Right atrium auricular region (tissue), 2 donors: ENCODE results near the gene LRP1-AS. TPM values are rescaled to one million over a fixed set of nuclear protein-coding genes. Genes with fewer than 3 reads are reported as not detected.

Experiments
- DNase-seq: peaks from one replicate; pipeline ENCODE4 v3.0.0-alpha.2; 2019; ENCODE audit warnings: low spot score
- H3K27ac ChIP-seq, 2 donors: fragments of 200-600 bp; sonication (generic); 1 replicate in 1 of 2; 2 replicates in 1 of 2; pipeline ENCODE4 v1.5.1; 2016 to 2019
- H3K27me3 ChIP-seq, 2 donors: fragments of 200-600 bp; sonication (generic); one replicate each; pipeline versions ENCODE4 v1.5.1 to v1.6.0; 2017 to 2019
- H3K36me3 ChIP-seq: fragments of 200-600 bp; sonication (generic); one replicate; pipeline ENCODE4 v1.5.1; 2016
- H3K4me1 ChIP-seq, 2 donors: fragments of 200-600 bp; sonication (generic); one replicate each; pipeline versions ENCODE4 v1.5.1 to v1.6.0; 2017 to 2019
- H3K4me3 ChIP-seq, 2 donors: fragments of 200-600 bp; sonication (generic); 1 replicate in 1 of 2; 2 replicates in 1 of 2; pipeline ENCODE4 v1.5.1; 2017 to 2019; ENCODE audit warnings: mild to moderate bottlenecking in 1 of 2, moderate library complexity in 1 of 2
- H3K9me3 ChIP-seq, 2 donors: fragments of 200-600 bp; sonication (generic); one replicate each; pipeline ENCODE4 v1.5.1; 2019
- total RNA-seq, 2 donors: library from RNA; depleted of rRNA; stranded (reverse); fragments of >200 nt; gene quantifications; one replicate each; pipeline ENCODE4 v1.1.0, GENCODE V29; 2016
- TF ChIP-seq, protein P1 (sequence below), 2 donors: fragments of 200-600 bp; sonication (generic); IDR thresholded peaks; one replicate each; pipeline ENCODE4 v1.5.1; 2019; ENCODE audit warnings: antibody characterized with exemption in 2 of 2

Gene LRP1-AS
- total RNA-seq, 2 donors from 2014 or later: not detected

DNA sequence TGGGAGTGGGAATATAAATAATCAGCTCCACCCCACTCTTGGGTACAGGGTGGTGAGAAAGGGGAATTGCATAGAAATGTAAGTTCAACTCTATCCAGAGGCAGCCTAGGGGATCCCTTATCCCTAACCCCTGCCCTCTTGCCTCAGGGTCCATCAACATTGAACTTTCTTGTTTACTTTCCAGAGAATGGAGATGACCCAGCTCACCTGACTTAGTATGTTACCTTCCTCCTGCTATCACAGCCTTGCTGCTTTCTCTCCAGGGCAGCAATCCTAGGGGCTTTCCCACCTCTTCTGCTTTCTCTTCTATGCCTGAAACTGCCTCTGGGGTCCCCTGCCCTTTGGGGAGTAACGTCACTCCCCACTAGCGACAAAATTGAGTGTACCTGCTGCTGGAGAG, 16.5 kb downstream of the LRP1-AS start:
- Histone ChIP-seq H3K36me3 (no peaks in the 10 kb centered on the region), H3K27ac (peak overlapping the region; percentile 97 to 98), H3K4me1 (peaks cover 0 to 81% of the 10 kb centered on the region in 2 donors), H3K27me3 (no peaks in the 10 kb centered on the region), H3K9me3 (no peaks in the 10 kb centered on the region), H3K4me3 (peak overlapping the region; percentile 61 to 77)
- TF ChIP-seq, protein P1, sequence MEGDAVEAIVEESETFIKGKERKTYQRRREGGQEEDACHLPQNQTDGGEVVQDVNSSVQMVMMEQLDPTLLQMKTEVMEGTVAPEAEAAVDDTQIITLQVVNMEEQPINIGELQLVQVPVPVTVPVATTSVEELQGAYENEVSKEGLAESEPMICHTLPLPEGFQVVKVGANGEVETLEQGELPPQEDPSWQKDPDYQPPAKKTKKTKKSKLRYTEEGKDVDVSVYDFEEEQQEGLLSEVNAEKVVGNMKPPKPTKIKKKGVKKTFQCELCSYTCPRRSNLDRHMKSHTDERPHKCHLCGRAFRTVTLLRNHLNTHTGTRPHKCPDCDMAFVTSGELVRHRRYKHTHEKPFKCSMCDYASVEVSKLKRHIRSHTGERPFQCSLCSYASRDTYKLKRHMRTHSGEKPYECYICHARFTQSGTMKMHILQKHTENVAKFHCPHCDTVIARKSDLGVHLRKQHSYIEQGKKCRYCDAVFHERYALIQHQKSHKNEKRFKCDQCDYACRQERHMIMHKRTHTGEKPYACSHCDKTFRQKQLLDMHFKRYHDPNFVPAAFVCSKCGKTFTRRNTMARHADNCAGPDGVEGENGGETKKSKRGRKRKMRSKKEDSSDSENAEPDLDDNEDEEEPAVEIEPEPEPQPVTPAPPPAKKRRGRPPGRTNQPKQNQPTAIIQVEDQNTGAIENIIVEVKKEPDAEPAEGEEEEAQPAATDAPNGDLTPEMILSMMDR (IDR thresholded peaks at IDR 0.05): no peak
- no peak for DNase-seq

- TF ChIP-seq, protein P1 (IDR thresholded peaks at IDR 0.05): no peak
- no peaks in the 10 kb centered on the region for H3K36me3 ChIP-seq
- peaks cover 0 to 71% of the 10 kb centered on the region in 2 donors for H3K4me1 ChIP-seq
- peak overlapping the region; percentile 61 to 77 for H3K4me3 ChIP-seq
- H3K27ac ChIP-seq: peak overlapping the region; percentile 97 to 98
- H3K27me3 ChIP-seq: no peaks in the 10 kb centered on the region
- no peaks in the 10 kb centered on the region for H3K9me3 ChIP-seq
- peak; percentile 89 for DNase-seq
Measured at GRCh38 chr12:57129889-57130288, 17.5 kb downstream of the LRP1-AS start.

DNA sequence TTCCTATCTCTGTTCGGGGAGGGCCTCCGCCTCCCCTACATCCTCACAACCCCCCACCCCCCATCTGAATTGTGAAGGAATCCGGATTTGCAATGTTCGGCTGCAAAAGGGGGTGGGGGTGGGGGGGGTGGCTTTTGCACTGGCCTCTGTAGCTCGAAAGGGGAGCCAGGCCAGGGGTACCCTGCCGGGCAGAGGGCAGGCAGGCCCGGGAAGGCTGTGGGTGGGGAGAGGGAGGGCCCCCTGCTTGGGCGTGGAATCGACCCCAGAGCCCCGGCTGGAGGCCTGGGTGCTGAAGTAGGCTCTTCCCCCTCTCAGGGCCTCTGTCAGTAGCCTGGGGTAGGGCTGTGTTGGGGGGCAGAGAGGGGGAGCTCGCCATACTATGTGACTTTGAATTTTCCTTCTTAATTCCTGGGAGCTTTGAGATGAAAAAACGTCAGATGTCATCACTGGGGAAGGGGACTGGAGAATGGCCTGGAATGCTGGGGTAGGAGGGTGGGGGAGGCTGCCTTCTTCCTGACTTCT, 18.0 kb downstream of the LRP1-AS start:
- no peak for DNase-seq
- TF ChIP-seq, protein P1 (IDR thresholded peaks at IDR 0.05): no peak

DNA sequence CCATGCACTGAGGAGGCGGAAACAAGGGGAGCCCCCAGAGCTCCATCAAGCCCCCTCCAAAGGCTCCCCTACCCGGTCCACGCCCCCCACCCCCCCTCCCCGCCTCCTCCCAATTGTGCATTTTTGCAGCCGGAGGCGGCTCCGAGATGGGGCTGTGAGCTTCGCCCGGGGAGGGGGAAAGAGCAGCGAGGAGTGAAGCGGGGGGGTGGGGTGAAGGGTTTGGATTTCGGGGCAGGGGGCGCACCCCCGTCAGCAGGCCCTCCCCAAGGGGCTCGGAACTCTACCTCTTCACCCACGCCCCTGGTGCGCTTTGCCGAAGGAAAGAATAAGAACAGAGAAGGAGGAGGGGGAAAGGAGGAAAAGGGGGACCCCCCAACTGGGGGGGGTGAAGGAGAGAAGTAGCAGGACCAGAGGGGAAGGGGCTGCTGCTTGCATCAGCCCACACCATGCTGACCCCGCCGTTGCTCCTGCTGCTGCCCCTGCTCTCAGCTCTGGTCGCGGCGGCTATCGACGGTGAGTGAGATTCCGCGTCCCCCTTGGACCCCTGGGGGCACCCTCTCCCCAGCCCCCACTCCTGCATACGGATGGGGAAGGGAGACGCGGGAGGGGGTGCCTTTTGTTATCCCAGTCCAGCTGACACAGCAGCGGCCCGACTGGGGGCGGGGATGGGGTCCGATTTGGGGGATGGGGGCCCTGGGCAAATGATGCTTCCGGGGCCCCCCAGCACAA, 18.7 kb downstream of the LRP1-AS start:
- Histone ChIP-seq H3K9me3 (no peaks in the 10 kb centered on the region), H3K36me3 (no peaks in the 10 kb centered on the region), H3K4me3 (peak overlapping the region; percentile 61 to 77), H3K4me1 (peaks cover 0 to 59% of the 10 kb centered on the region in 2 donors), H3K27me3 (no peaks in the 10 kb centered on the region), H3K27ac (peak overlapping the region; percentile 97 to 98)
- no peak for DNase-seq
- TF ChIP-seq, protein P1 (IDR thresholded peaks at IDR 0.05): no peak

More for the DNA sequence above, 18.0 kb downstream of the LRP1-AS start:
- Histone ChIP-seq H3K9me3 (no peaks in the 10 kb centered on the region), H3K4me3 (peak overlapping the region; percentile 61 to 77), H3K27me3 (no peaks in the 10 kb centered on the region), H3K4me1 (peaks cover 0 to 66% of the 10 kb centered on the region in 2 donors), H3K36me3 (no peaks in the 10 kb centered on the region), H3K27ac (peak overlapping the region; percentile 97 to 98)

DNA sequence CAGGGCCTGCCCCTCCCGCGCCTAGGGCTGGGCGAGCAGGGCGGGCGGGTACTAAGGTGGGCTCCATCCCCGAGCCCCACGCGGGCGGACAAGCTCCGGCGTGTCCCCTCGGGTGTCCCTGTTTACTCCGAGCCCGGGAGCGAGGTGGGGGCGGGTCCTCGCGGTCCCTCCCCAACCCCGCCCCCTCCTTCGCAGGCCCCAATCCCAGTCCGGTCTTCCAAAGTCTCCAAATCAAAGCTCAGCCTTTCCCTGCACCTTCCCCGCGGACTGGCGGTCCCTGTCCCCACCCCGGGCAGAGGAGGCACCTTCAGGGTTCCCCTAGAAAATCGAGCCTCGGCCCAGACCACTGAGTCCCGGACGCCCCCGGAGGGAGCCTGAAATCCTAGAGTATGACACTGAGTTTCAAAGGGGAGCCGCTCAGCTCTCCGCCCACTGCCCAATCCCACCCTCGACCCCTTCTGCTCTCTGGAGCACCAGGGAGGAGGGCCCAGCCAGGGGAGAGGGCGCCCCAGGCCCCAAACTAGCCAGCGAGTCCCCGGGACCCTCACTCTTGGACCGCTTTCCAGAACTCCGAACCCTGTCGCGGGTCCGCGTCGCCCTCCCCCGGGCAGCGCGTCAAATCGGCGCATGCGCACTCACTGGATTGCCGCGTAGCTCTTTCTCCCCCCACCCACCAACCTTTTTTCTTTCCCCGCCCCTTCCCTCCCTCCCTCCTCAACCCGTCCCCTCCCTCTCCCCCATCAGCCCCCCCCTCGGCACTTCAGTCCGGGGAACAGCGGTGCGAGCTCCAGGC, 19.5 kb downstream of the LRP1-AS start, which contains the start of gene LRP1:
TSS of gene LRP1 (plus strand) at position 758 of the 793 bp plus-strand sequence. CDS start 482 bp downstream, outside the sequence.
- Histone ChIP-seq H3K9me3 (no peaks in the 10 kb centered on the region), H3K36me3 (no peaks in the 10 kb centered on the region), H3K4me1 (peaks cover 0 to 51% of the 10 kb centered on the region in 2 donors), H3K27me3 (no peaks in the 10 kb centered on the region), H3K27ac (peak within 1 kb of the TSS; percentile 97 to 98), H3K4me3 (peak within 1 kb of the TSS; percentile 61 to 77)
- DNase-seq: peak; percentile 85
- TF ChIP-seq, protein P1 (IDR thresholded peaks at IDR 0.05): no peak
